ENCODE measurements around the gene TRIM8. TPM values are rescaled to one million over a fixed set of nuclear protein-coding genes. Genes with fewer than 3 reads are reported as not detected.

TRIM8 gene
- total RNA-seq, 1 experiment from 2014 or later, result 91.6 TPM

- TF ChIP-seq JUND (IDR thresholded peaks at IDR 0.05) (no peak), ELF1 (IDR thresholded peaks at IDR 0.05; ENCODE audit: borderline replicate concordance, low read depth) (no peak), POLR2AphosphoS5 (IDR thresholded peaks at IDR 0.05; ENCODE audit: low read depth, low read length) (no peak), YY1 (IDR thresholded peaks at IDR 0.05; ENCODE audit: extremely low read depth, insufficient replicate concordance, low read depth, low read length) (no peak), ZFX (IDR thresholded peaks at IDR 0.05) (no peak), TCF7L2 (IDR thresholded peaks at IDR 0.05; ENCODE audit: borderline replicate concordance, extremely low read depth, insufficient read depth, insufficient read length) (no peak), SP1 (IDR thresholded peaks at IDR 0.05; ENCODE audit: low read depth) (no peak), FOSL1 (IDR thresholded peaks at IDR 0.05; ENCODE audit: low read depth) (no peak), REST (IDR thresholded peaks at IDR 0.05; ENCODE audit: low read depth) (no peak), SIN3A (IDR thresholded peaks at IDR 0.05; ENCODE audit: low read depth) (no peak), RAD21 (IDR thresholded peaks at IDR 0.05; ENCODE audit: low read depth) (no peak), EZH2phosphoT487 (IDR thresholded peaks at IDR 0.05; ENCODE audit: borderline replicate concordance) (no peak), EGR1 (IDR thresholded peaks at IDR 0.05; ENCODE audit: low read depth) (no peak), CTCF (IDR thresholded peaks at IDR 0.05 in 2 of 3, conservative IDR thresholded peaks at IDR 0.05 in 1 of 3; ENCODE audit: borderline replicate concordance in 1 of 3, insufficient read depth in 1 of 3, low read depth in 2 of 3, low read length in 2 of 3) (no peak), POLR2A (IDR thresholded peaks at IDR 0.05; ENCODE audit: borderline replicate concordance, extremely low read depth, insufficient read depth, insufficient read length) (no peak), SRF (IDR thresholded peaks at IDR 0.05; ENCODE audit: low read depth) (no peak), MAX (IDR thresholded peaks at IDR 0.05) (no peak), CEBPB (IDR thresholded peaks at IDR 0.05; ENCODE audit: low read depth) (no peak), ZBTB33 (IDR thresholded peaks at IDR 0.05; ENCODE audit: extremely low read depth, insufficient replicate concordance, low read length) (no peak)
- Histone ChIP-seq H3K36me3 (ENCODE audit: control insufficient read depth in 1 of 2, insufficient read depth in 2 of 2, low read length in 2 of 2) (no peaks in the 10 kb centered on the region; a peak in 1 of 4 replicates), H3K27me3 (ENCODE audit: insufficient read depth, low read length) (no peaks in the 10 kb centered on the region), H2AFZ (ENCODE audit: low read depth, low read length, poor library complexity, severe bottlenecking) (no peak overlapping the region), H3K9me3 (ENCODE audit: control insufficient read depth in 1 of 2, insufficient read depth in 1 of 2, low read depth in 1 of 2, low read length in 2 of 2) (no peaks in the 10 kb centered on the region), H3K79me2 (ENCODE audit: insufficient read depth, low read length) (no peaks in the 10 kb centered on the region), H3K27ac (ENCODE audit: low read depth, low read length) (no peak overlapping the region), H4K20me1 (ENCODE audit: insufficient read depth) (no peaks in the 10 kb centered on the region), H3K4me2 (ENCODE audit: low read length) (no peak overlapping the region), H3K4me1 (ENCODE audit: control insufficient read depth in 1 of 2, insufficient read depth in 2 of 2, low read length in 2 of 2) (peaks cover 5 to 12% of the 10 kb centered on the region in 2 experiments; a peak in 3 of 4 replicates), H3K9me2 (ENCODE audit: insufficient read depth) (no peaks in the 10 kb centered on the region), H3K9ac (ENCODE audit: low read length) (no peak overlapping the region), H3K4me3 (replicated peaks in 1 of 2; ENCODE audit: low read depth in 1 of 2, low read length in 2 of 2) (no peak overlapping the region)
- ATAC-seq, result no peak
- BruUV-seq (replicated peaks), result no TSS peak
- no peak for DNase-seq (ENCODE audit: low read depth, low spot score)
- RAD21 ChIA-PET (ENCODE audit: low non-redundant PET in 1 of 2, low total read pairs in 2 of 2, uncharacterized antibody in 2 of 2, unreplicated experiment in 2 of 2), result interaction anchor here in 1 of 2 experiments (0.5 kb wide), 1 partner anchor 226 kb away, joined by 4 read pairs; no protein-coding TSS in a partner anchor
- POLR2A ChIA-PET, result no interaction called here
- CTCF ChIA-PET, result interaction anchor here (1.1 to 1.3 kb wide), 3 partner anchors 9 to 39 kb away, joined by 3 to 5 read pairs (median 4); partner anchors contain the start of genes ARL3 and SFXN2
- intact Hi-C loops (cut with micrococcal nuclease), result no loop called here
Observed at GRCh38 chr10:102675011-102675665, 30.9 kb downstream of the TRIM8 start.
